ENCODE measurements around the gene C2CD2L. TPM values are rescaled to one million over a fixed set of nuclear protein-coding genes. Genes with fewer than 3 reads are reported as not detected.

The C2CD2L gene
- total RNA-seq, 1 donor from 2014 or later = 11.8 TPM

DNA sequence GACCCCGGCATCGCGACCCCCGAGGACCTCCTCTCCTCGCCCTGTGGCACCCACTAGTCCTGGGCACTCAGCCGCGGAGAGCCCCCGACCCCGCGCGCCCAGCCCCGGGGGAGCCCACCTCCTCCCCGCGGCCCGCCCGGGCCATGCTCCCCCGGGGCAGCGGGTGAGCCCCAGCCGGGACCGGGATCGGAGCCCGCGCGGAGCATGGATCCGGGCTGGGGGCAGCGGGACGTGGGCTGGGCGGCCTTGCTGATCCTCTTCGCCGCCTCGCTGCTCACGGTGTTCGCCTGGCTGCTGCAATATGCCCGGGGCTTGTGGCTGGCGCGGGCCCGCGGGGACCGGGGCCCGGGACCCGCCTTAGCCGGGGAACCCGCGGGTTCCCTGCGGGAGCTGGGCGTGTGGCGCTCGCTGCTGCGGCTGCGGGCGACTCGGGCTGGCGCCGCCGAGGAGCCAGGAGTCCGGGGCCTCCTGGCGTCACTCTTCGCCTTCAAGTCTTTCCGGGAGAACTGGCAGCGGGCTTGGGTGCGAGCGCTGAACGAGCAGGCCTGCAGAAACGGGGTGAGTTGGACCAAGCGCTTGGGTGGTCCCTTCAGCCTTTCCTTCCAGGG, 498 bp downstream of the C2CD2L start:
- Histone ChIP-seq H3K36me3 (ENCODE audit: control insufficient read depth, insufficient read depth, low read length) (no peaks in the 10 kb centered on the region), H3K4me3 (ENCODE audit: low read depth, low read length) (peak overlapping the region; percentile 91), H3K27me3 (ENCODE audit: control insufficient read depth, insufficient read depth, low read length) (no peaks in the 10 kb centered on the region)
- no peak for DNase-seq (ENCODE audit: low read depth)
- TF ChIP-seq, protein P1, sequence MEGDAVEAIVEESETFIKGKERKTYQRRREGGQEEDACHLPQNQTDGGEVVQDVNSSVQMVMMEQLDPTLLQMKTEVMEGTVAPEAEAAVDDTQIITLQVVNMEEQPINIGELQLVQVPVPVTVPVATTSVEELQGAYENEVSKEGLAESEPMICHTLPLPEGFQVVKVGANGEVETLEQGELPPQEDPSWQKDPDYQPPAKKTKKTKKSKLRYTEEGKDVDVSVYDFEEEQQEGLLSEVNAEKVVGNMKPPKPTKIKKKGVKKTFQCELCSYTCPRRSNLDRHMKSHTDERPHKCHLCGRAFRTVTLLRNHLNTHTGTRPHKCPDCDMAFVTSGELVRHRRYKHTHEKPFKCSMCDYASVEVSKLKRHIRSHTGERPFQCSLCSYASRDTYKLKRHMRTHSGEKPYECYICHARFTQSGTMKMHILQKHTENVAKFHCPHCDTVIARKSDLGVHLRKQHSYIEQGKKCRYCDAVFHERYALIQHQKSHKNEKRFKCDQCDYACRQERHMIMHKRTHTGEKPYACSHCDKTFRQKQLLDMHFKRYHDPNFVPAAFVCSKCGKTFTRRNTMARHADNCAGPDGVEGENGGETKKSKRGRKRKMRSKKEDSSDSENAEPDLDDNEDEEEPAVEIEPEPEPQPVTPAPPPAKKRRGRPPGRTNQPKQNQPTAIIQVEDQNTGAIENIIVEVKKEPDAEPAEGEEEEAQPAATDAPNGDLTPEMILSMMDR (IDR thresholded peaks at IDR 0.05; ENCODE audit: insufficient read depth, low read length, poor library complexity, severe bottlenecking) = no peak

DNA sequence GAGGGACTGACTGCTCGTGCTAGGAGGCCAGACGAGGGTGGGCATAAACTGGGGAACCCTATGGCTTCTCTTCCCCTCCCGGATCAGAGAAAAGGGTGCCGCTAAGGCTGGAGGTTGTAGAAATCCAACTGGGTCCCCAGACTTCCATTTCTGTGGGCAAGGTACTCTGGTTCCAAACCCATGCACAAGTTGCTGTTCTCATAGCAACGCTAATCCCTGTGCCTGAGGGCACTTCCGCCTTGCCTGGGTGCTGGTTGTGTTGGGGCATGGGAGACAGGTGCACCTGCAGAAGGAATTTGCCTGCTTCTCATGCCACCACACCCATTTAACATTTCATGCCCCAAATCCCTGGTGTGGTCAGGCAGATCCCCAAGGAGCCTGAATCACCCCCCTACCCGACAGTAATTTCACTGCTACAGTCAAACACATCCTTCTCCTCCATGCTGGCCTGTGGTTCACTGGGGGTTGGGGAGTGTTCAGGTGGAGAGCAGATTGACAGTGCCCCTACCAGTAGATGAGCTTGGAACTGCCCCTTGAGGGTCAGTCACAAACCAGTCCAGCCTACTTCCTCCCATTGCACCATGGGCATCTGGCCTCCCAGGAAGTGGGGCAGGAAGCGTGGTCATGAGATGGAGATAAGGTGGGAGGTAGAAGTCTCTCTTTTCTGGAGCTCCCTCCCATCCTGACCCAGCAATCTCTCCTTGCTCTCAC, 1.2 kb downstream of the C2CD2L start:
- DNase-seq (ENCODE audit: low read depth) = no peak
- Histone ChIP-seq H3K27me3 (ENCODE audit: control insufficient read depth, insufficient read depth, low read length) (no peaks in the 10 kb centered on the region), H3K4me3 (ENCODE audit: low read depth, low read length) (peak overlapping the region; percentile 91), H3K36me3 (ENCODE audit: control insufficient read depth, insufficient read depth, low read length) (no peaks in the 10 kb centered on the region)
- TF ChIP-seq, protein P1 (IDR thresholded peaks at IDR 0.05; ENCODE audit: insufficient read depth, low read length, poor library complexity, severe bottlenecking) = no peak

DNA sequence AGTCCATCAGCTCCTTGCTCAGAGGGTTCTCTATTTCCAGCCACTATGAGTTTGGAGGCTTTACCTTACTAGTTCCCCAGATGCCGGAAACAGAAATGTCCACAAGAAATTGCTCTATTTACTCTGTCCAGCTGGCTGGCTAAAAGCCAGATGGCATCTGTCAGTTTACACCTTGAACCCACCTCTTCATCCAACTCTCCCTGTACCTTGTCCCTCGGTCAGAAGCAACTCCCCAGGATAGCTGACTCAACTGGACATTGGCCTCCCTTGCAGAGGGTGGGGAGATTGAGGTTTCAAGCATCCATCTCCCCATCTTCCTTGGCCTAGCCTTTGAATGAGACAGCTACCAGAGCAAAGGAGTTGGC, 1.7 kb downstream of the C2CD2L start:
- no peak for DNase-seq (ENCODE audit: low read depth)
- Histone ChIP-seq H3K36me3 (ENCODE audit: control insufficient read depth, insufficient read depth, low read length) (no peaks in the 10 kb centered on the region), H3K27me3 (ENCODE audit: control insufficient read depth, insufficient read depth, low read length) (no peaks in the 10 kb centered on the region), H3K4me3 (ENCODE audit: low read depth, low read length) (no peak overlapping the region)
- TF ChIP-seq, protein P1 (IDR thresholded peaks at IDR 0.05; ENCODE audit: insufficient read depth, low read length, poor library complexity, severe bottlenecking) = no peak

DNA sequence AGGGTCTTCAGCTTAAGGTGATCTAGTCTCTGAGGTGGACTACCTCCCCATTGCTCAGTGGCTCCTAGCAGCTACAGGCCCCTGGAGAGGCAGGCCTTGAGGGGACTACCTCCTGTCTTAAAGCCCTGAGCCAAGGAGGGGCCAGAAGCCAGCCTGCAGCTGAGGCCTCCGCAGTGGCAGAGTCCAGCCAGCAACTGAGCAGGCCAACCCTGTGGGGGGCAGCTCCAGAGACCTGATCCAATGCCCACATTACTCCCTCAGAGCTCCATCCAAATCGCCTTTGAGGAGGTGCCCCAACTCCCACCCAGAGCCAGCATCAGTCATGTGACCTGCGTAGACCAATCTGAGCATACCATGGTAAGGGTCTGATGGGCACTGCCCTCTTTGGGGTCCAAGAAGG, 2.7 kb downstream of the C2CD2L start:
- H3K4me3 ChIP-seq (ENCODE audit: low read depth, low read length) = no peak overlapping the region
- no peaks in the 10 kb centered on the region for H3K36me3 ChIP-seq (ENCODE audit: control insufficient read depth, insufficient read depth, low read length)
- TF ChIP-seq, protein P1 (IDR thresholded peaks at IDR 0.05; ENCODE audit: insufficient read depth, low read length, poor library complexity, severe bottlenecking) = no peak
- DNase-seq (ENCODE audit: low read depth) = no peak
- no peaks in the 10 kb centered on the region for H3K27me3 ChIP-seq (ENCODE audit: control insufficient read depth, insufficient read depth, low read length)

DNA sequence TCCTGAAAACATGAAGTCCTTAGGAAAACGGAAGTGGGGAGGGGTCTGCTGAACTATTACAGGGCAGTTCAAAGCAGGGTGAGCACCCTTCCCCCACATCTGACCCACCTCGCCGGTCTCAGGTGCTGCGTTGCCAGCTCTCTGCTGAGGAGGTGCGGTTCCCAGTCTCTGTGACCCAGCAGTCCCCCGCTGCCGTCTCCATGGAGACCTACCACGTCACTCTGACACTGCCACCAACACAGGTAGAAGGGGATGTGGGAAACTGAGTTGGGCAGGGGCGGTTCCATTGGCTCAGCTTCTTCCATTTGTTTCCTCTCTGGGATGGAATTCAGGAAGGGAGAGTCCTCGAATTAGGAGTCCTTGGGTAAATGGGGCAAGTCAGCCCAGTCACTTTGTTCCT, 3.3 kb downstream of the C2CD2L start:
- no peak for DNase-seq (ENCODE audit: low read depth)
- Histone ChIP-seq H3K36me3 (ENCODE audit: control insufficient read depth, insufficient read depth, low read length) (no peaks in the 10 kb centered on the region), H3K4me3 (ENCODE audit: low read depth, low read length) (no peak overlapping the region), H3K27me3 (ENCODE audit: control insufficient read depth, insufficient read depth, low read length) (no peaks in the 10 kb centered on the region)
- TF ChIP-seq, protein P1 (IDR thresholded peaks at IDR 0.05; ENCODE audit: insufficient read depth, low read length, poor library complexity, severe bottlenecking) = no peak
